Endothelial cell of umbilical vein (primary cell): ENCODE results near the gene GPA33.

Experiments
- CTCF ChIP-seq, 2 donors: IDR thresholded peaks; 1 replicate in 1 of 2; 2 replicates in 1 of 2; pipeline ENCODE4 v1.5.1; 2011; ENCODE audit warnings: low read length in 2 of 2, mild to moderate bottlenecking in 2 of 2, moderate library complexity in 2 of 2, control low read depth in 1 of 2, inconsistent platforms in 1 of 2, low read depth in 1 of 2; ENCODE audit not compliant: insufficient read depth in 1 of 2; ENCODE audit errors: extremely low read depth in 1 of 2
- EZH2 ChIP-seq: IDR thresholded peaks from 2 replicates; pipeline ENCODE4 v1.6.1; 2012; ENCODE audit warnings: borderline replicate concordance, low read depth, mild to moderate bottlenecking, moderate library complexity, low read length, inconsistent platforms; ENCODE audit not compliant: severe bottlenecking
- POLR2A ChIP-seq: IDR thresholded peaks from 2 replicates; pipeline ENCODE4 v1.6.1; 2012; ENCODE audit warnings: low read depth, mild to moderate bottlenecking, control low read depth, low read length

GRCh38 chr1:167095368-167095767, 5.2 kb upstream of the GPA33 start:
- TF ChIP-seq POLR2A (no peak), EZH2 (no peak), CTCF (IDR thresholded peaks at IDR 0.05; ENCODE audit: extremely low read depth in 1 of 2, insufficient read depth in 1 of 2, low read depth in 1 of 2, low read length in 2 of 2) (no peak)
